ENCODE results near the gene ADCY2. TPM values are rescaled to one million over a fixed set of nuclear protein-coding genes. Genes with fewer than 3 reads are reported as not detected.

ADCY2 gene
- polyA plus RNA-seq, 1 donor (not counting 4 experiments of a cell fraction or from before 2014, with no cell fraction given): 0.13 TPM

GRCh38 chr5:7747728-7748127, 351.8 kb downstream of the ADCY2 start:
- no peak for DNase-seq (ENCODE audit: low read depth, low spot score)
- Histone ChIP-seq H3K9me1 (ENCODE audit: control insufficient read depth, extremely low read depth, insufficient read depth, low read length) (no peaks in the 10 kb centered on the region), H4K20me1 (ENCODE audit: control insufficient read depth, extremely low read depth, insufficient read depth, low read length) (no peaks in the 10 kb centered on the region), H3K9ac (ENCODE audit: control insufficient read depth, extremely low read depth, insufficient read depth, low read length) (no peak overlapping the region), H3K27me3 (ENCODE audit: control insufficient read depth, extremely low read depth, insufficient read depth, low read length) (peaks cover 9% of the 10 kb centered on the region), H3K9me3 (ENCODE audit: control insufficient read depth, low read depth, low read length) (no peaks in the 10 kb centered on the region), H3K27ac (ENCODE audit: control insufficient read depth, insufficient read depth, low read length) (no peak overlapping the region), H3K4me2 (ENCODE audit: control insufficient read depth, extremely low read depth, insufficient read depth, low read depth, low read length) (no peak overlapping the region), H2AFZ (ENCODE audit: control insufficient read depth, low read length) (no peak overlapping the region), H3K4me1 (ENCODE audit: control insufficient read depth, extremely low read depth, insufficient read depth, low read length) (no peaks in the 10 kb centered on the region), H3K4me3 (ENCODE audit: control insufficient read depth in 2 of 3, extremely low read depth in 1 of 3, insufficient read depth in 2 of 3, low read depth in 1 of 3, low read length in 3 of 3) (no peak overlapping the region), H3K79me2 (ENCODE audit: control insufficient read depth, insufficient read depth, low read length) (no peaks in the 10 kb centered on the region), H3K36me3 (ENCODE audit: control insufficient read depth in 2 of 2, extremely low read depth in 1 of 2, insufficient read depth in 2 of 2, low read length in 2 of 2) (no peaks in the 10 kb centered on the region)
- TF ChIP-seq EZH2 (IDR thresholded peaks at IDR 0.05; ENCODE audit: low read length): no peak
- TF ChIP-seq, protein P1, sequence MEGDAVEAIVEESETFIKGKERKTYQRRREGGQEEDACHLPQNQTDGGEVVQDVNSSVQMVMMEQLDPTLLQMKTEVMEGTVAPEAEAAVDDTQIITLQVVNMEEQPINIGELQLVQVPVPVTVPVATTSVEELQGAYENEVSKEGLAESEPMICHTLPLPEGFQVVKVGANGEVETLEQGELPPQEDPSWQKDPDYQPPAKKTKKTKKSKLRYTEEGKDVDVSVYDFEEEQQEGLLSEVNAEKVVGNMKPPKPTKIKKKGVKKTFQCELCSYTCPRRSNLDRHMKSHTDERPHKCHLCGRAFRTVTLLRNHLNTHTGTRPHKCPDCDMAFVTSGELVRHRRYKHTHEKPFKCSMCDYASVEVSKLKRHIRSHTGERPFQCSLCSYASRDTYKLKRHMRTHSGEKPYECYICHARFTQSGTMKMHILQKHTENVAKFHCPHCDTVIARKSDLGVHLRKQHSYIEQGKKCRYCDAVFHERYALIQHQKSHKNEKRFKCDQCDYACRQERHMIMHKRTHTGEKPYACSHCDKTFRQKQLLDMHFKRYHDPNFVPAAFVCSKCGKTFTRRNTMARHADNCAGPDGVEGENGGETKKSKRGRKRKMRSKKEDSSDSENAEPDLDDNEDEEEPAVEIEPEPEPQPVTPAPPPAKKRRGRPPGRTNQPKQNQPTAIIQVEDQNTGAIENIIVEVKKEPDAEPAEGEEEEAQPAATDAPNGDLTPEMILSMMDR (optimal IDR thresholded peaks at IDR 0.05 in 1 of 3, IDR thresholded peaks at IDR 0.05 in 1 of 3, conservative IDR thresholded peaks at IDR 0.05 in 1 of 3; ENCODE audit: extremely low read depth in 1 of 3, insufficient read depth in 2 of 3, low read length in 3 of 3): no peak
- FAIRE-seq: no peak
- dilution Hi-C loops (cut with MboI; ENCODE audit: extremely low pct_ligation_motif_present, low sequenced_read_pairs): no loop called here

DNA sequence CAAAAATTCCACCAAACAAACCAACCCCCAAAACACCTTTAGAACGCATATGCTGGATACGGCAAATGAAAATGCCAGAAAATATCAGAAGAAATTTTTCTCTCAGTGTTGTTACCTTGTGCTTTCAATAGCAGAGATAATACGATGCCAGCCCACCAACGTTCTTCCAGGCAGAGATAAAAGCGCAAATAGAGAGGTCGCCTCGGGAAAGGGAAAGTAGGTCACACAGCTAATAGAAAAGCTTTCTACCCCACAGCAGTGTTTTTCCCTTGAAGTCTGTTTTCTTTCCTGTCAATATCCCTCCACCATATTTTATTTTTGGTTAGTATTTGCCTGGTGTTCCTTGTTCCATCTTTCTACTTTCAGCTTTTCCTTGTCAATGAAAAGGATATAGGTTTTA, 353.7 kb downstream of the ADCY2 start:
- no peak for FAIRE-seq
- no peaks in the 10 kb centered on the region for H4K20me1 ChIP-seq (ENCODE audit: control insufficient read depth, extremely low read depth, insufficient read depth, low read length)

More for the DNA sequence above, 353.7 kb downstream of the ADCY2 start:
- H3K27me3 ChIP-seq (ENCODE audit: control insufficient read depth, extremely low read depth, insufficient read depth, low read length): peaks cover 4% of the 10 kb centered on the region
- no peak for DNase-seq (ENCODE audit: low read depth, low spot score)
- no peaks in the 10 kb centered on the region for H3K9me1 ChIP-seq (ENCODE audit: control insufficient read depth, extremely low read depth, insufficient read depth, low read length)
- no peaks in the 10 kb centered on the region for H3K36me3 ChIP-seq (ENCODE audit: control insufficient read depth in 2 of 2, extremely low read depth in 1 of 2, insufficient read depth in 2 of 2, low read length in 2 of 2)
- no peak overlapping the region for H3K4me2 ChIP-seq (ENCODE audit: control insufficient read depth, extremely low read depth, insufficient read depth, low read depth, low read length)
- no peak overlapping the region for H3K27ac ChIP-seq (ENCODE audit: control insufficient read depth, insufficient read depth, low read length)
- dilution Hi-C loops (cut with MboI; ENCODE audit: extremely low pct_ligation_motif_present, low sequenced_read_pairs): no loop called here
- H3K4me1 ChIP-seq (ENCODE audit: control insufficient read depth, extremely low read depth, insufficient read depth, low read length): no peaks in the 10 kb centered on the region
- H2AFZ ChIP-seq (ENCODE audit: control insufficient read depth, low read length): no peak overlapping the region
- H3K9me3 ChIP-seq (ENCODE audit: control insufficient read depth, low read depth, low read length): no peaks in the 10 kb centered on the region
- H3K4me3 ChIP-seq (ENCODE audit: control insufficient read depth in 2 of 3, extremely low read depth in 1 of 3, insufficient read depth in 2 of 3, low read depth in 1 of 3, low read length in 3 of 3): no peak overlapping the region
- TF ChIP-seq EZH2 (IDR thresholded peaks at IDR 0.05; ENCODE audit: low read length): no peak
- TF ChIP-seq, protein P1 (optimal IDR thresholded peaks at IDR 0.05 in 1 of 3, IDR thresholded peaks at IDR 0.05 in 1 of 3, conservative IDR thresholded peaks at IDR 0.05 in 1 of 3; ENCODE audit: extremely low read depth in 1 of 3, insufficient read depth in 2 of 3, low read length in 3 of 3): no peak
- no peak overlapping the region for H3K9ac ChIP-seq (ENCODE audit: control insufficient read depth, extremely low read depth, insufficient read depth, low read length)
- H3K79me2 ChIP-seq (ENCODE audit: control insufficient read depth, insufficient read depth, low read length): no peaks in the 10 kb centered on the region

All from keratinocyte (primary cell).